Urinary bladder (tissue), 4 donors: ENCODE measurements around the gene ADARB1. TPM values are rescaled to one million over a fixed set of nuclear protein-coding genes. Genes with fewer than 3 reads are reported as not detected.

ENCODE experiments used
- DNase-seq: peaks from one replicate; pipeline ENCODE4 v3.0.0-alpha.2; 2015; ENCODE audit errors: extremely low spot score
- H3K27ac ChIP-seq: one replicate; pipeline ENCODE4 v1.5.1; 2013; ENCODE audit warnings: low read depth, mild to moderate bottlenecking, moderate library complexity
- H3K36me3 ChIP-seq: one replicate; pipeline ENCODE4 v1.6.1; 2013; ENCODE audit warnings: mild to moderate bottlenecking, moderate library complexity; ENCODE audit not compliant: insufficient read depth
- H3K4me1 ChIP-seq: one replicate; pipeline ENCODE4 v1.6.1; 2013; ENCODE audit warnings: mild to moderate bottlenecking, moderate library complexity; ENCODE audit not compliant: insufficient read depth
- H3K4me3 ChIP-seq: one replicate; pipeline ENCODE4 v1.5.1; 2013; ENCODE audit warnings: low read depth, low read length
- WGBS: extraction: QIAGEN DNeasy Blood & Tissue Kit; methylation state at CpG from one replicate; pipeline ENCODE4 v1.1.7; 2013; 5-methylcytosine and 5-hydroxymethylcytosine counted together
- polyA plus RNA-seq: library from polyadenylated mRNA; stranded (reverse); fragments of 200-250 nt; gene quantifications from one replicate; pipeline ENCODE4 v1.2.3, GENCODE V29; 2013
- total RNA-seq: library from RNA; depleted of rRNA; stranded (reverse); fragments of >200 nt; gene quantifications from one replicate; pipeline ENCODE4 v1.2.3, GENCODE V29; 2014
- donor health status: healthy with polysubstance abuse.
- donor health status: healthy.

ADARB1 gene
- total and polyA plus RNA-seq, 2 donors: 35.3 to 79.8 TPM

DNA sequence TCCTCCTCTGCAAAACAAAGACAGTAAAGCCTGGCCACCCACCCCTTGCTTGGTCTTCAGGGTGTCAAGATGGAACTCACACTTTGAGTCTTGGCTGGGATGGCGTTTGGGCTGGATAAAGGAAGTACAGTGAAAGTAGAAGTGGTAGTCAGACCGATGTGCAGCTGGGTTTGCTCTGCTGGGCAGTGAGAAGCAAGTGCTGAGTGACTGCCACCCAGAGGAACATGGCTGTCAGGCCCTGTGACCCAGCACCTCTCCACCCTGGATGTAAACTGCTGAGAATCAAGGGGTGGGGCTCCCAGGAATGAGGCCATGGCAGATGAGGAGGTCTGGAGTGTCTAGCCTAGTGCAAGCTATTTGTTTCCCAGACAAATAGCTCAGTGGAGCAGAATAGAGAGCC, 162.1 kb downstream of the ADARB1 start:
- Histone ChIP-seq H3K36me3 (no peaks in the 10 kb centered on the region), H3K4me3 (no peak overlapping the region), H3K27ac (no peak overlapping the region), H3K4me1 (no peaks in the 10 kb centered on the region)
- DNase-seq: no peak
- WGBS: 59% methylated on average over 2 of the region's 2 CpGs

GRCh38 chr21:45237401-45237800, 163.0 kb downstream of the ADARB1 start:
- H3K4me1 ChIP-seq: no peaks in the 10 kb centered on the region
- no peak overlapping the region for H3K4me3 ChIP-seq
- H3K27ac ChIP-seq: no peak overlapping the region
- DNase-seq: no peak
- whole genome bisulfite sequencing: 88% methylated on average over 7 of the region's 7 CpGs
- H3K36me3 ChIP-seq: no peaks in the 10 kb centered on the region

- Histone ChIP-seq H3K4me1 (no peaks in the 10 kb centered on the region), H3K4me3 (no peak overlapping the region), H3K36me3 (no peaks in the 10 kb centered on the region), H3K27ac (no peak overlapping the region)
- no peak for DNase-seq
- WGBS: 82% methylated on average over 3 of the region's 3 CpGs
Measured at GRCh38 chr21:45241357-45241756, 167.0 kb downstream of the ADARB1 start.

- H3K27ac ChIP-seq: no peak overlapping the region
- no peaks in the 10 kb centered on the region for H3K36me3 ChIP-seq
- no peak overlapping the region for H3K4me3 ChIP-seq
- WGBS: 68% methylated on average over 3 of the region's 3 CpGs
- DNase-seq: no peak
- no peaks in the 10 kb centered on the region for H3K4me1 ChIP-seq
Measured at GRCh38 chr21:45243603-45244002, 169.2 kb downstream of the ADARB1 start.

DNA sequence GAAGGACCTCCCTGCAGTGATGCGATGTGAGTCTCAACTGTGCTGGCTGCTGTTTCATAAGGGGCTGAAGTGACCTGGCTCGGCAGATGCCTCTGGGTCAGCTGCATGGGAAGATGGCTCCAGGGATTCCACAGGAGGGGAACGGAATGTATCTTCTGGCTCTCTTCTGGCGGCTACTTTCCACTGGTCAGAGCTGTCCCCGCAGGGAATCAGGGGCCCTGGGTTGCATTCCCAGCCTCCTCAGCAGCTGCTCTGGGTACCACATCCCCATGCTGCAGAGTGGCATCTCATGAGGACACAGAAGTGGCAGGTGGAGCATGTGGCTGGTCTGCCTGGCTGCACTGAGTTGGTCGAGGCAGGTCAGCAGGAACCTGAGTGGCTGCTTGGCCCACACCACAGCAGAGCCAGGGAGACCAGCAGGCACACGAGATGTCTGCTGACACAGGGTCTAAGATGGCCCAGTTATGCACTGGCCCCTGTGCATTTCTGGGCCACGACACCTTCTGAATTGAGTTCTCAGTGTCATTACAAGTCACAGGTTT, 170.5 kb downstream of the ADARB1 start:
- Histone ChIP-seq H3K4me3 (no peak overlapping the region), H3K4me1 (no peaks in the 10 kb centered on the region), H3K36me3 (no peaks in the 10 kb centered on the region), H3K27ac (no peak overlapping the region)
- WGBS: 78% methylated on average over 8 of the region's 8 CpGs
- DNase-seq: no peak

DNA sequence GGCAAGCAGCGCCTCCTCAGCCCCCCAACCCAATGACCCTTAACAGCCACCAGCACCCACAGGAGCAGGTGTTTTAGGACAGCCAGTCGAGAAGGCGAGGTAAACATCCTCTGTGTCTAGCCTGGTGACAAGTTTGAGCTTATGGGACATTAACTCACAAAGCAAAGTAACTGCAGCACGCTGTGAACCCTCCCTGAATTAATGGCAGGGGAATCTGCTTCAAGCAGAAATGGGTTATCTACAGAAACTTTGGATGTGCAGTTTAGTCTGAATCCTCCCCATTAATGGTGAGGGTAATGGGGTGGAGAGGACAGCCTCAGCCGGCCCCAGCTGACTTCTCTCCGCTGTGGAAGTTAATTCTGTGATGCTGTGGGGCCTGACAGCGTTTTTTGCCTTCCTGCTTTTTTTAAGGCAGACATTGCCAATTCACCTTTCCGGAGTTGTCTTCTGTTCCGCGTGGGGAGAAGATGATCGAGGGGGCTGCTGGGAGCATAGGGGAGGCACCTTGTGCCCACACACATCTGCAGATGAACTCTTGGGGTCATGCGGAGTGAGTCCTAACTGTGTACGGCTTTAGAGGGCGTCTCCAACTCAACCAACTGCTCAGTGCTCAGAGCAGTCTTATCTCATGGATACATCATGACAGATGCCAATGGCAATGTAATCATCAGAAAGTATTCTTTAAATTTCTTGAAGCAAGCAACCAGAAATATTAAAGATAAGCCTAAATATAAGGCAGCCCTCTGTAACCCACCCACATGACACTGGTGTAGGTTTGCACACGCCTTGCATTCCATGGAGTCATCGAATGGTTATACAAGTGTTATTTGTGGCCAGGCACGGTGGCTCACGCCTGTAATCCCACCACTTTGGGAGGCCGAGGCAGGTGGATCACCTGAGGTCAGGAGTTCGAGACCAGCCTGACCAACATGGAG, 172.3 kb downstream of the ADARB1 start:
- DNase-seq: no peak
- 73% methylated on average over 20 of the region's 20 CpGs for WGBS
- Histone ChIP-seq H3K4me1 (no peaks in the 10 kb centered on the region), H3K27ac (no peak overlapping the region), H3K4me3 (no peak overlapping the region), H3K36me3 (no peaks in the 10 kb centered on the region)

GRCh38 chr21:45248301-45248892, 174.0 kb downstream of the ADARB1 start:
- no peak for DNase-seq
- Histone ChIP-seq H3K4me3 (no peak overlapping the region), H3K27ac (no peak overlapping the region), H3K36me3 (no peaks in the 10 kb centered on the region), H3K4me1 (no peaks in the 10 kb centered on the region)
- 37% methylated on average over 13 of the region's 13 CpGs for WGBS

DNA sequence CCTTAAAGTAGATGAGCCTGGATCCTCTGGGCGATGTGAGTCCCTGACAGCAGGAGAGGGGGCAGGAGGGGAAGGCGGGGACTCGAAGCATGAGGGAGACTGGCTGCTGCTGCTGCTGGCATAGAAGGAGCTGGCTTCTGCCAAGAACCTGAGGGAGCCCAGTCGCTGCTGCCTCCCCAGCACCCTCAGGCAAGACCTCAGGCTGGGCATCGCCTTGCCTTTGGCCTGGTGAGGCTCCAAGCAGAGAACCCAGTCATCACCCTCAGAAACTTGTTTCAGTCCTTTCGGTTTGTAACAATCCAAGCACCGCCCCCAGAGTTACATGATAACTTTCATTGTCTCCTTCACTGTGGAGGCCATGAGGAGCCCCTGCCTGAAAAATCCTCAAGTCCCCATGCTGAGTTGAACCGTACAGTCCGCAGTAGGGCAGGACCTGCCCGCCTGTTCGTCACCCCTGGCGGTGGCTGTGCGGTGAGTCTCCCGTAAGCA, 174.6 kb downstream of the ADARB1 start:
- H3K27ac ChIP-seq: no peak overlapping the region
- DNase-seq: no peak
- H3K4me3 ChIP-seq: no peak overlapping the region
- WGBS: 35% methylated on average over 14 of the region's 14 CpGs
- H3K4me1 ChIP-seq: no peaks in the 10 kb centered on the region
- H3K36me3 ChIP-seq: no peaks in the 10 kb centered on the region

DNA sequence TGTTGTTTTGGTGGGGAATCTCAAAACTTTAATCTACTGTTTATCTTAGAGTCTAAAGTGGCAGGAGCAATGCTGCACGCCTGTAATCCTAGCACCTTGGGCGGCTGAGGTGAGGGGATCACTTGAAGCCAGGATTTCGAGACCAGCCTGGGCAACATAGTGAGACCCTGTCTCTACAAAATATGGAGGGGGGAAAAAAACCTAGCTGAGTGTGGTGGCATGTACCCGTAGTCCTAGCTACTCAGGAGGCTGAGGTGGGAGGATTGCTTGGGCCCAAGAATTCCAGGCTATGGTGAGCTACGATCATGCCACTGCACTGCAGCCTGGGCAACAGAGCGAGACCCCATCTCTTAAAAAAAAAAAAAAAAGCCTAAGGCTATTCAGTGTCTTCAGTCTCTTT, 175.2 kb downstream of the ADARB1 start:
- no peak for DNase-seq
- 90% methylated on average over 6 of the region's 6 CpGs for WGBS
- H3K36me3 ChIP-seq: no peaks in the 10 kb centered on the region
- no peak overlapping the region for H3K27ac ChIP-seq
- no peaks in the 10 kb centered on the region for H3K4me1 ChIP-seq
- H3K4me3 ChIP-seq: no peak overlapping the region

- 76% methylated on average over 3 of the region's 3 CpGs for WGBS
Measured at GRCh38 chr21:45250272-45250671, 175.9 kb downstream of the ADARB1 start.

DNA sequence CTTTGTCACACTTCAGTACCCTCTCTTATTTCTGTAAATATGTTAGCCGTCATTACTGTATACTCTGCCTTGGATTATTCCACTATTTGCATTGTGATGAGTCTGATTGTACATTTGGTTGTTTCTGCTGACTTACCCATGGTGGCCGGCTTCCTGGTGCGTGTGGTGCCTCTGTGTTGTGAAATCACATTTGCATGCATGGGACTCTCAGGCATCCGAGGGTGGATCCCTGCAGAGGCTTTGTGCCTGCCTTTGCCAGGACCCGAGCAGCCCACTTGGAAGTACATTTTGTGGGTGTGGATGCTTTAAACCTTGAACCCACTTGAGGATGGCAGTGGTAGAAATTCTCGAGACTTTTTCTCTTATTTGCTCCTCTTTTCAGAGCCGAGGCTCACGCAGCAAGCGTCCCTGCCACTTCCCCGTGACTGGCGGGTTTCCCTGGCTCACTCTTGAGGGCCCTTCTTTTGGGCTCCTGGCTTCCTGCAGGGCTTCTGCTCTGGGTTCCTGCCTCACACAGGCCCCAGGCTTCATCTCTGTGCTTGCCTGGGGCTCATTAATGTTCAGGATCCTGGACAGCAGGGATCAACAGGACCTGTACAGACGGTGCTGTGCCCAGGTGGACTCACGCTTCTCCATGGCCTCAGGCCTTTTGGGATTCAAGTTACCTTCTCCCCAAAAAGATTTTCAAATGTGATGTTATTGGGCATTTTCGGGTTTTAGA, 176.7 kb downstream of the ADARB1 start:
- no peak for DNase-seq
- WGBS: 93% methylated on average over 14 of the region's 14 CpGs
- Histone ChIP-seq H3K4me1 (no peaks in the 10 kb centered on the region), H3K36me3 (no peaks in the 10 kb centered on the region), H3K27ac (no peak overlapping the region), H3K4me3 (no peak overlapping the region)

More at GRCh38 chr21:45250272-45250671, 175.9 kb downstream of the ADARB1 start:
- Histone ChIP-seq H3K36me3 (no peaks in the 10 kb centered on the region), H3K27ac (no peak overlapping the region), H3K4me1 (no peaks in the 10 kb centered on the region), H3K4me3 (no peak overlapping the region)
- DNase-seq: no peak

DNA sequence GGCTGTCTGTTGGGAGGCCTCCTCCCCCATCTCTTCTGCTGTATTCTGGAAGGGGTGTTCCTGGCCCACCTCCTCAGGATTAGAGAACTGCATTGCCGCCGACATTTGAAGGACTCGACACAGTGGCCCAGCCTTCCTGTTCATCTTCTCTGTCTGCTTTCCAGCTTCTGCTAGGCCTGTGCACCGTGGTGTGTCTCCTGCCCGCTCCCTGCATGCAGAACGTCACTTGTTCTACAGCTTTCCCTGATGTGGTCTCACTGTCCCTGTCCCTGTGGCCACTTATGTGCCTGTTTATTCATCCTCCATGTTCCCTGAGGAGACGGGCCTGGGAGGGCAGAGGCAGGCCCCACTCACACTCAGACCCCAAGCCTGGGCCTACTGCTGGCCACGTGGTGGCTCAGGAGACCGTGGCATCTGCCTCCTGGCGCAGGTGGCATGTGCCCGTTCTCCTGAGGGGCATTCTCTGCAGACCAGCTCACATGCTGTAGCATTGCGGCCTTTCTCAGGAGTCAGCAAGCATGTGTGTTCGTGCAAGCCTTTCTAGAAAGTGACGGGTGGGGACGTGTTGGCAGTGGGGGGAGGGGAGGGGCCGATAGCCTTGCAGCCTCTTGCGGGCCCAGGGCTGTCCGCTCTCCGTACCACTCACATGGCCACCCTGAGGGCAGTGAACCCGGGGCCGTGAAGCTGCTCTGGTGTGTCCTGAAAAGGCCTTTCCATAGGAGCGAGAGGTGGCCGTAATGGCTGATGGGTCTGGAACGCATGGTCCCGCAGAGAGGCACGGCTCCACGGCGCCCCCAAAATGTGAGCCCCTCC, 177.5 kb downstream of the ADARB1 start:
- 93% methylated on average over 28 of the region's 28 CpGs for WGBS

DNA sequence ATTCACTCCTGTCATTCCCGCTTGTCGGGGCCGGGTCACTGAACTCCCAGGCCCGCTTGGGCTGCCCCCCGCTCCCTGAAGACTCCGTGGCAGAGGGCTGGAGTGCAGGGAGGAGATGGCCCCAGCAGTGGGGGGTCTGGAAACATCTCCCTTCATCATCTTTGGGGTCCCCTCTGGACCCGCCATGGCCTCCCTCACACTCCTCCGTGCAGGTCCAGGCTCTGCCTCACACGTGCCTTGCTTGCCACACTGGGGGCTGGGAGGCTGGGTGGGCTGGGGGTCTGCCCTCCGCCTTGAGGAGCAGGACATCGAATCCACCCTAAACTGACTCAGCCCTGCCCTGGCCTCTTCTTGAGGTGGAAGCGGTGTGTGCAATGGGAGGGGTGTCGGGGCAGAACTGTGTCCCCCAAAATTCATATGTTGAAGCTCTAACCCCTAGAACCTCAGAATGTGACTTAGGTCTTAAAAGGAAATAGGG, 178.1 kb downstream of the ADARB1 start:
- 94% methylated on average over 13 of the region's 13 CpGs for WGBS
- Histone ChIP-seq H3K27ac (no peak overlapping the region), H3K36me3 (no peaks in the 10 kb centered on the region), H3K4me1 (no peaks in the 10 kb centered on the region), H3K4me3 (no peak overlapping the region)
- DNase-seq: no peak

More for the DNA sequence above, 177.5 kb downstream of the ADARB1 start:
- DNase-seq: no peak
- Histone ChIP-seq H3K27ac (no peak overlapping the region), H3K4me3 (no peak overlapping the region), H3K36me3 (no peaks in the 10 kb centered on the region), H3K4me1 (no peaks in the 10 kb centered on the region)
